T-helper 22 cell (primary cell): ENCODE measurements around the gene A3GALT2.

ENCODE experiments used
- DNase-seq: peaks from one replicate; pipeline ENCODE4 v3.0.0-alpha.2; 2020; ENCODE audit warnings: low read depth

A3GALT2 gene

GRCh38 chr1:33332357-33332789 is 11.5 kb upstream of the A3GALT2 start:
- DNase-seq, result no peak

- no peak for DNase-seq
These were observed 10.8 kb upstream of the A3GALT2 start for GRCh38 chr1:33331444-33332356.

GRCh38 chr1:33330906-33331305 is 10.0 kb upstream of the A3GALT2 start:
- no peak for DNase-seq

- no peak for DNase-seq
These were observed 9.5 kb upstream of the A3GALT2 start for GRCh38 chr1:33330361-33330890.

GRCh38 chr1:33329600-33330305 is 8.9 kb upstream of the A3GALT2 start:
- DNase-seq, result no peak

GRCh38 chr1:33328817-33329216 is 7.9 kb upstream of the A3GALT2 start:
- DNase-seq, result no peak

- DNase-seq, result no peak
These were observed 6.9 kb upstream of the A3GALT2 start for GRCh38 chr1:33327587-33328325.

GRCh38 chr1:33326785-33327184 is 5.9 kb upstream of the A3GALT2 start:
- DNase-seq, result no peak

GRCh38 chr1:33324677-33325575 is 4.0 kb upstream of the A3GALT2 start:
- DNase-seq, result no peak

GRCh38 chr1:33323663-33324477 is 3.0 kb upstream of the A3GALT2 start:
- DNase-seq, result no peak

GRCh38 chr1:33322870-33323585 is 2.1 kb upstream of the A3GALT2 start:
- DNase-seq, result no peak

- no peak for DNase-seq
These were observed 1.2 kb upstream of the A3GALT2 start for GRCh38 chr1:33322109-33322508.

GRCh38 chr1:33321178-33321577 is 280 bp upstream of the A3GALT2 start:
- no peak for DNase-seq

- DNase-seq, result no peak
These were observed 814 bp downstream of the A3GALT2 start for GRCh38 chr1:33319949-33320618.

GRCh38 chr1:33319186-33319948 is 1.5 kb downstream of the A3GALT2 start:
- no peak for DNase-seq

- no peak for DNase-seq
These were observed 3.0 kb downstream of the A3GALT2 start for GRCh38 chr1:33317946-33318345.

- DNase-seq, result no peak
These were observed 3.5 kb downstream of the A3GALT2 start for GRCh38 chr1:33317354-33317753.

- DNase-seq, result no peak
These were observed 4.3 kb downstream of the A3GALT2 start for GRCh38 chr1:33316601-33317000.
